ENCODE measurements around the gene VPS37D.

DNA sequence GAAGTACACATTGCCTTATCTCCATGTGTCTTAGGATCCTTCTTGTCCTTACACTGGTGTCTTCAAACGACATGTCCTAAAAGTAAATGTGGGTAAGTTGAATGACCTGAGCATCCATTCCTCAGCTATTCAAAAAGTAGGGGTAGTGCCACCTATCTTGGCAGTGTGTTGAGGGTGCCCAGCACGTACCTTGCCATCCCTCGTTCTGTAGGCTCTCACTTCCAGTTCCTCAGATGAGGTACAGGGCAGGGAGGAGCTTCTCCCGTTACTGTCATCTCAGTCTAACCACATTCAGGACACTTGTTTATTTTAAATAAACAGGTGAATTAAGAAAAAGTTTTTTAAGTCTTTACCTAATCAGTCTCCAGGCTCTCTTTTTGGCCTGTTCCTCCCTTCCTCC lies 28.7 kb downstream of the VPS37D start:
- TF ChIP-seq, protein P1, sequence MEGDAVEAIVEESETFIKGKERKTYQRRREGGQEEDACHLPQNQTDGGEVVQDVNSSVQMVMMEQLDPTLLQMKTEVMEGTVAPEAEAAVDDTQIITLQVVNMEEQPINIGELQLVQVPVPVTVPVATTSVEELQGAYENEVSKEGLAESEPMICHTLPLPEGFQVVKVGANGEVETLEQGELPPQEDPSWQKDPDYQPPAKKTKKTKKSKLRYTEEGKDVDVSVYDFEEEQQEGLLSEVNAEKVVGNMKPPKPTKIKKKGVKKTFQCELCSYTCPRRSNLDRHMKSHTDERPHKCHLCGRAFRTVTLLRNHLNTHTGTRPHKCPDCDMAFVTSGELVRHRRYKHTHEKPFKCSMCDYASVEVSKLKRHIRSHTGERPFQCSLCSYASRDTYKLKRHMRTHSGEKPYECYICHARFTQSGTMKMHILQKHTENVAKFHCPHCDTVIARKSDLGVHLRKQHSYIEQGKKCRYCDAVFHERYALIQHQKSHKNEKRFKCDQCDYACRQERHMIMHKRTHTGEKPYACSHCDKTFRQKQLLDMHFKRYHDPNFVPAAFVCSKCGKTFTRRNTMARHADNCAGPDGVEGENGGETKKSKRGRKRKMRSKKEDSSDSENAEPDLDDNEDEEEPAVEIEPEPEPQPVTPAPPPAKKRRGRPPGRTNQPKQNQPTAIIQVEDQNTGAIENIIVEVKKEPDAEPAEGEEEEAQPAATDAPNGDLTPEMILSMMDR (conservative IDR thresholded peaks at IDR 0.05; ENCODE audit: low read depth, low read length), result no peak
- no peak for TF ChIP-seq EZH2 (IDR thresholded peaks at IDR 0.05; ENCODE audit: borderline replicate concordance, low read depth, low read length, poor library complexity, severe bottlenecking)
